Limb (tissue), 2 donors: ENCODE data around the gene ACSL6.
"Not testable (repeated sequence)": the region's sequence is repeated elsewhere in the genome, so short reads cannot be mapped to it uniquely, and the experiment has no call there.

Source experiments
- DNase-seq, 2 donors: peaks; one replicate each; pipeline ENCODE4 v3.0.0-alpha.2; 2016; ENCODE audit errors: extremely low spot score in 2 of 2

The ACSL6 gene

DNA sequence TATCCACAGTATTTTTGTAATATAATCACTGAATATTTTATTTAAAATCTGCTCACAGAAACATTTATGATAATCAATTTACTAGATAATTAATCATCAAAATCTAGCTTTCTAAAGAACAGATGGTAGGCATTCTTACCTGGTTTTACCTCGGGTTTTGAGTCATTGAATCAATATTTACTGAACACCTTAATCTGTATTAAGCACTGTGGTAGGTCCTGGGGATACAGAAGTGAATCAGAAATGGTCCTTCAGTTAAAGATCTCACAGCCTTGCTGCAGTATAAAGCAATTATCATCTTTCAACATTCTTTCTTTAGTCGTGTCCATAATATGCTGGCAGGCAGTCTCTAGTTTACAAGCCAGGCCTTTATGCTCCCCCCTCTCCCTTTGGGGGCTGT lies 64.0 kb downstream of the ACSL6 start:
- DNase-seq = no peak

GRCh38 chr5:131945551-131946168 lies 65.8 kb downstream of the ACSL6 start, which contains the start of gene MEIKIN:
Gene MEIKIN (minus strand): TSS chr5:131945663. CDS start chr5:131945505, 158 bp downstream.
- DNase-seq = no peak

DNA sequence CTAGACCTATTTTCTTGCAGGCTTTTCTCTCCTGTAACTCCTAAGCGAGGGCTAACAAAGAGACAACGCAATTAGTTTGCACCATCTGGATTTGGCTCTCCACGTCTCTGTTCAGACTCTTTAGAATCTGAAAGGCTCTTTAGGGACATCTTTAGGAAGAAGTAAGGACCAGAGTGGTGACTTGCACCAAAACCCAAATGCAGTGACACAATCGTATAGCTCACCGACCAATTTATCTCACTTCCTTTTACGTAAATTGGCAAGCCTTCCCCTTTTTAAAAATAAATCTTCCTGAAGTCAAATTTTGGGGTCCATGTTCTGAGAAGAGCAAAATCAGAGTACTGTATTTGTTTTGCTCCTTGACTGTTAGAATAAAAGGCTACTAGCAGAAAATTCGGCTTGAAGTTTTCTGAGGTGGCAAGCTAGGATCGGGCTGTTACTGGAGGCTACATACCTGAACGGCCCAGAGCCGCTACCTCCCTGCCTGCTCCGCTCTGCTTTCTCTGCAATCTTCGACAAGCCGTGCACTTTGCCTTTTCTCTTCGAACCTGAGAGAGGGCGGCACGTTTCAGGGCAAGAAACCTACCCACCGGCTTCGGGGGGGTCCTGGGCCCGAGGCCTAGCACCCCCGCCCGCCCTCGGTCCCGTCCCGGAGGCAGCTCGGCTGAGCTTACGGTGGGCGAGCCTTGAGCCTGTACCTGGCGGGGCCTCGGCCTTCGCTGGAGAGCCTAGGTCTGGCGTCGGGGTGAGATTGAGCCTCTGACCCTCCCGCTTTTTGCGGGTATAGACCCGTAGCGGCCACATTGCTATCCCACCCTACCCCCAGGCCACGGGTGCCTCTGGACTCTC lies 66.5 kb downstream of the ACSL6 start:
- no peak for DNase-seq

- no peak for DNase-seq
These were observed 67.5 kb downstream of the ACSL6 start for GRCh38 chr5:131943916-131944315.

DNA sequence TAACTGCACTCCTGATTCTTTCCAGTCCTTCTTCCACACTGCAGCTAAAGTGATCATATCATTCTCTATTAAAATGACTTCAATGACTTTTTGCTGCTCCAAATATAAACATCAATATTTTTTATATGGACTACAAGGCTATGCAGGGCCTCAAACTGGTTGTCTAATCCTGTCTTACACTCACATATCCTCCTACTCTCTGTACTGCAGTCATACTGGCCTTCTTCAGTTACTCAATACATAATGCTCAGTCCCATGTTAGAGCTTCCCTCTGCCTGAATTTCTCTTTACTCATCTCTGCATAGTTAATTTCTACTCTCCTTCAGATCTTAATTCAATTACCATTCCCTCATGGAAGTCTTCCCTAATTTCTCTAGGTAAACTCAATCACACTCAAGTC lies 69.4 kb downstream of the ACSL6 start:
- no peak for DNase-seq

GRCh38 chr5:131939690-131940345 lies 71.6 kb downstream of the ACSL6 start:
- DNase-seq = no peak

DNA sequence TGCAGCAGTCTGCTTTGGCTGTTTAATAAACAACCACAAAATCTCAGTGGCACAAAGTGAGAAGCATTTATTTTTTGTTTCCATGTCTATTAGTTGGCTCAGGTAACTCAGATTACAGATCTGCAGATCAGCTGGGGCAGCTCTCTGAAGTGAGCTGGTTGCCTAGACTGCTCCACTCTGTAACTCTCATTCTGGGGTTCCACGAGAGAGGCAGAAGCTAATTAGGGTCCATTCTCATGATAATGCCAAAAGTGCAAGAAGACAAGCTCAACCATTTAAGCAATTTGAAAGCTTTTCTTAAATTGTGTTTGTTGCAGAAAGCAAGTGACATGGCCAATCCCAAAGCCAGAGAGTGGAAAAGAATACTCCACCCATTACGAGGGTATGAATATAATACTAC lies 79.2 kb downstream of the ACSL6 start:
- DNase-seq = no peak

- no peak for DNase-seq
These were observed 82.5 kb downstream of the ACSL6 start for GRCh38 chr5:131928957-131929356.

- no peak for DNase-seq
These were observed 85.3 kb downstream of the ACSL6 start for GRCh38 chr5:131926168-131926567.

DNA sequence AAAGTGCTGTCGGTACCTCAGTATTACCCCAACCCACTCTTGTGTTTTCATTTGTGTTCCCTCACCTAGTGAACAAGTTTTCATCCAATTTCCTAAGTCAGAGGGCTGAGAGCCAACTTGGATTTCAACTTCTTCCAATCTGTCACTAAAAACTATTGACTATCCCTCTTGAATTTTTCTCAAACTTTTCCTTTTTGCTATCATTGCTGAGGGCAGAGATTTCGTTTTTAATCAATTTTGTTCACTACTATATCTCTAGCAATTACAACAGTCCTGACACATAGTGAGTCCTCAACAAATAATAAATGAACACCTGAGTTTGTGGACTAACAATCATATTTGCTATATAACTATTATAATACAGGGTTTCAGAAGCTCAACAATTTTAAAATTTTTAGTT lies 95.0 kb downstream of the ACSL6 start:
- no peak for DNase-seq

DNA sequence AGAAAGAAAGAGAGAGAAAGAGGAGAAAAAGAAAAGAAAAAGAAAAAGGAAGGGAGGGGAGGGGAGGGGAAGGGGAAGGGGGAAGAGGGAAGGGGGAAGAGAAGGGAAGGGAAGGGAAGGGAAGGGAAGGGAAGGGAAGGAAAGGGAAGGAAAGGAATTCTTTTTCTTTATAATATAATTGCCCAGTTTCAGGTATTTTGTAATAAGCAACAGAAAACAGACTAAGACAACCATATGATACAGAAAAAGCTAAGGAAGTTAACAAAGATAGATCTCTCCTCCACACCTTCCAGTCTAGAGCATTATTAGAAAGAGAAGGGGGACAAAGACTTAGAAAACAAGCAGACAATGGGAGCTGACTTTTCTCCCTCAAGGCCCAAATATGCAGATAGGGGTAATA lies 97.0 kb downstream of the ACSL6 start:
- no peak for DNase-seq

GRCh38 chr5:131913603-131914002 lies 97.9 kb downstream of the ACSL6 start:
- no peak for DNase-seq

DNA sequence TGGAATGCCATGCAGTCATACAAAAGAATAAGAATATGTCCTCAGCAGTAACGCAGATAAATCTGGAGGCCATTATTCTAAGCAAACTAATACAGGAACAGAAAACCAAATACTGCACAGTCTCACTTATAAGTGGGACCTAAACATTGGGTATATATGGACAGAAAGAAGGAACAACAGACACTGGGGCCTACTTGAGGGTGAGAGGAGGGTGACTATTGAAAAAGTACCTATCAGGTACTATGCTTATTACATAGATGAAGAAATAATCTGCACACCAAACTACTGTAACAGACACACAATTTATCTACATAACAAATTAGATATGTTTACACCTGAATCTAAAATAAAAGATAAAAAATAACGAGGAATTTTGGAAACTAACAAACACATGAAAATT lies 104.8 kb downstream of the ACSL6 start:
- DNase-seq = no peak

- not testable (repeated sequence) for DNase-seq
These were observed 109.2 kb downstream of the ACSL6 start for GRCh38 chr5:131902266-131902665.
